GM18909 (cell line): ENCODE measurements around the gene SMIM1.
"Not testable (repeated sequence)": the region's sequence is repeated elsewhere in the genome, so short reads cannot be mapped to it uniquely, and the experiment has no call there.

Source experiments
- ATAC-seq: cut with Tn5 transposase; IDR thresholded peaks from one replicate; pipeline ENCODE4 v1.9.1; 2021; ENCODE audit warnings: mild to moderate bottlenecking; ENCODE audit not compliant: unreplicated experiment, poor library complexity

Gene SMIM1

GRCh38 chr1:3736131-3736561 lies 36.4 kb upstream of the SMIM1 start:
- ATAC-seq, result no peak

GRCh38 chr1:3736708-3737107 lies 35.8 kb upstream of the SMIM1 start:
- no peak for ATAC-seq

- no peak for ATAC-seq
Measured at GRCh38 chr1:3738943-3739342, 33.6 kb upstream of the SMIM1 start.

- no peak for ATAC-seq
Measured at GRCh38 chr1:3740042-3740441, 32.5 kb upstream of the SMIM1 start.

- no peak for ATAC-seq
Measured at GRCh38 chr1:3740752-3741151, 31.8 kb upstream of the SMIM1 start.

- ATAC-seq, result no peak
Measured at GRCh38 chr1:3741566-3742438, 30.7 kb upstream of the SMIM1 start.

GRCh38 chr1:3742439-3743298 lies 29.9 kb upstream of the SMIM1 start:
- no peak for ATAC-seq

GRCh38 chr1:3743421-3743820 lies 29.1 kb upstream of the SMIM1 start:
- no peak for ATAC-seq

GRCh38 chr1:3743826-3744225 lies 28.7 kb upstream of the SMIM1 start:
- ATAC-seq, result no peak

- no peak for ATAC-seq
Measured at GRCh38 chr1:3744646-3745045, 27.9 kb upstream of the SMIM1 start.

GRCh38 chr1:3745071-3745470 lies 27.5 kb upstream of the SMIM1 start:
- ATAC-seq, result no peak

- no peak for ATAC-seq
Measured at GRCh38 chr1:3745590-3746381, 26.8 kb upstream of the SMIM1 start.

- peak; percentile 18 for ATAC-seq
Measured at GRCh38 chr1:3746389-3746829, 26.1 kb upstream of the SMIM1 start.

GRCh38 chr1:3746830-3747521 lies 25.6 kb upstream of the SMIM1 start:
- peak; percentile 82 for ATAC-seq

- no peak for ATAC-seq
Measured at GRCh38 chr1:3747522-3747848, 25.1 kb upstream of the SMIM1 start.

GRCh38 chr1:3747903-3748302 lies 24.6 kb upstream of the SMIM1 start:
- ATAC-seq, result no peak

GRCh38 chr1:3748316-3748900 lies 24.1 kb upstream of the SMIM1 start:
- not testable (repeated sequence) for ATAC-seq

GRCh38 chr1:3749512-3749911 lies 23.0 kb upstream of the SMIM1 start:
- no peak for ATAC-seq

- ATAC-seq, result no peak
Measured at GRCh38 chr1:3750741-3751140, 21.8 kb upstream of the SMIM1 start.
